H9 (cell line): Measurements from ENCODE around the gene ZMYM2. TPM values are rescaled to one million over a fixed set of nuclear protein-coding genes. Genes with fewer than 3 reads are reported as not detected.

Experiments used
- DNase-seq: peaks from one replicate; pipeline ENCODE4 v3.0.0-alpha.2; 2017
- H2AFZ ChIP-seq: one replicate; pipeline ENCODE4 v1.6.1; 2013; ENCODE audit warnings: mild to moderate bottlenecking, low read length, control low read depth, moderate library complexity
- H2AK5ac ChIP-seq: 2 replicates; pipeline ENCODE4 v1.6.1; 2013; ENCODE audit warnings: low read length, control low read depth, mixed read lengths; ENCODE audit not compliant: insufficient read length
- H2BK120ac ChIP-seq: one replicate; pipeline ENCODE4 v1.6.1; 2013; ENCODE audit warnings: low read depth, mild to moderate bottlenecking, low read length, control low read depth, inconsistent platforms; ENCODE audit not compliant: poor library complexity, severe bottlenecking
- H2BK12ac ChIP-seq: 2 replicates; pipeline ENCODE4 v1.6.1; 2013; ENCODE audit warnings: low read length, control low read depth, mixed read lengths, low read depth; ENCODE audit not compliant: insufficient read length
- H2BK15ac ChIP-seq: 2 replicates; pipeline ENCODE4 v1.6.1; 2013; ENCODE audit warnings: low read depth, low read length, control low read depth
- H2BK20ac ChIP-seq: one replicate; pipeline ENCODE4 v1.6.1; 2013; ENCODE audit warnings: low read depth, mild to moderate bottlenecking, low read length, control low read depth, inconsistent platforms; ENCODE audit not compliant: poor library complexity, severe bottlenecking
- H2BK5ac ChIP-seq: 2 replicates; pipeline ENCODE4 v1.6.1; 2013; ENCODE audit warnings: low read length, control low read depth, mixed read lengths; ENCODE audit not compliant: insufficient read length
- H3K14ac ChIP-seq: 2 replicates; pipeline ENCODE4 v1.6.1; 2013; ENCODE audit warnings: low read length, control low read depth; ENCODE audit not compliant: insufficient read depth
- H3K18ac ChIP-seq: 2 replicates; pipeline ENCODE4 v1.6.1; 2013; ENCODE audit warnings: low read depth, mild to moderate bottlenecking, mixed read lengths, low read length, control low read depth; ENCODE audit not compliant: insufficient read length
- H3K23ac ChIP-seq: 2 replicates; pipeline ENCODE4 v1.6.1; 2013; ENCODE audit warnings: low read length, control low read depth, mixed read lengths, low read depth; ENCODE audit not compliant: insufficient read length
- H3K23me2 ChIP-seq: 2 replicates; pipeline ENCODE4 v1.6.1; 2013; ENCODE audit warnings: low read depth, mild to moderate bottlenecking, mixed read lengths, low read length, control low read depth; ENCODE audit not compliant: insufficient read length, poor library complexity, severe bottlenecking
- H3K27ac ChIP-seq: 2 replicates; pipeline ENCODE4 v1.5.1; 2013; ENCODE audit warnings: low read length, control low read depth, mixed read lengths, low read depth; ENCODE audit not compliant: insufficient read length
- H3K27me3 ChIP-seq: 2 replicates; pipeline ENCODE4 v1.6.1; 2013; ENCODE audit warnings: low read length, control low read depth, inconsistent platforms; ENCODE audit not compliant: insufficient read depth
- H3K4ac ChIP-seq: 2 replicates; pipeline ENCODE4 v1.6.1; 2013; ENCODE audit warnings: low read depth, mild to moderate bottlenecking, control low read depth, inconsistent platforms, low read length, moderate library complexity
- H3K4me1 ChIP-seq: 2 replicates; pipeline ENCODE4 v1.6.1; 2013; ENCODE audit warnings: low read length, control low read depth, inconsistent platforms; ENCODE audit not compliant: insufficient read depth
- H3K4me2 ChIP-seq: 2 replicates; pipeline ENCODE4 v1.6.1; 2013; ENCODE audit warnings: low read length, control low read depth, mixed read lengths; ENCODE audit not compliant: insufficient read length, insufficient read depth
- H3K56ac ChIP-seq: 2 replicates; pipeline ENCODE4 v1.6.1; 2013; ENCODE audit warnings: low read depth, mild to moderate bottlenecking, mixed read lengths, low read length, control low read depth; ENCODE audit not compliant: insufficient read length
- H3K79me1 ChIP-seq: 2 replicates; pipeline ENCODE4 v1.6.1; 2013; ENCODE audit warnings: low read depth, mild to moderate bottlenecking, moderate library complexity, low read length, control low read depth, inconsistent platforms; ENCODE audit not compliant: insufficient read depth, poor library complexity, severe bottlenecking
- H3K79me2 ChIP-seq: 2 replicates; pipeline ENCODE4 v1.6.1; 2013; ENCODE audit warnings: low read length, control low read depth, inconsistent platforms; ENCODE audit not compliant: insufficient read depth
- H3K9ac ChIP-seq: 2 replicates; pipeline ENCODE4 v1.6.1; 2013; ENCODE audit warnings: low read length, control low read depth, mixed read lengths; ENCODE audit not compliant: insufficient read length; ENCODE audit errors: extremely low read depth
- H3K9me3 ChIP-seq: one replicate; pipeline ENCODE4 v1.6.1; 2013; ENCODE audit warnings: low read depth, low read length, inconsistent platforms; ENCODE audit not compliant: control insufficient read depth
- H3T11ph ChIP-seq: one replicate; pipeline ENCODE4 v1.6.1; 2013; ENCODE audit warnings: mild to moderate bottlenecking, low read length, control low read depth, inconsistent platforms
- H4K20me1 ChIP-seq: one replicate; pipeline ENCODE4 v1.6.1; 2013; ENCODE audit not compliant: control insufficient read depth, insufficient read length, insufficient read depth
- H4K5ac ChIP-seq: 2 replicates; pipeline ENCODE4 v1.6.1; 2013; ENCODE audit warnings: low read depth, mild to moderate bottlenecking, mixed read lengths, low read length, control low read depth; ENCODE audit not compliant: insufficient read length
- H4K8ac ChIP-seq: replicated peaks from 2 replicates; pipeline ENCODE4 v1.6.1; 2013; ENCODE audit warnings: low read length, control low read depth, mixed read lengths, low read depth; ENCODE audit not compliant: insufficient read length
- H4K91ac ChIP-seq: 2 replicates; pipeline ENCODE4 v1.6.1; 2013; ENCODE audit warnings: low read depth, mild to moderate bottlenecking, moderate library complexity, mixed read lengths, low read length, control low read depth; ENCODE audit not compliant: insufficient read length
- H3K27ac Mint-ChIP-seq, 3 experiments: 2 replicates in 2 of 3; 3 replicates in 1 of 3; pipeline ENCODE4 v1.8.0; 2020 to 2021; ENCODE audit warnings: mixed read lengths in 3 of 3, mild to moderate bottlenecking in 1 of 3, moderate library complexity in 1 of 3
- H3K27me3 Mint-ChIP-seq: 2 replicates; pipeline ENCODE4 v1.8.0; 2021; ENCODE audit warnings: low read depth, mild to moderate bottlenecking, moderate library complexity, mixed read lengths
- H3K36me3 Mint-ChIP-seq, 3 experiments: 2 replicates in 2 of 3; 3 replicates in 1 of 3; pipeline ENCODE4 v1.8.0; 2020 to 2021; ENCODE audit warnings: low read depth in 3 of 3, mixed read lengths in 3 of 3; ENCODE audit not compliant: insufficient read depth in 1 of 3
- H3K4me1 Mint-ChIP-seq, 2 experiments: 2 replicates each; pipeline ENCODE4 v1.8.0; 2020; ENCODE audit warnings: mixed read lengths in 2 of 2
- H3K4me3 Mint-ChIP-seq, 2 experiments: 2 replicates in 1 of 2; 3 replicates in 1 of 2; pipeline ENCODE4 v1.8.0; 2020 to 2021; ENCODE audit warnings: mild to moderate bottlenecking in 2 of 2, mixed read lengths in 2 of 2, moderate library complexity in 1 of 2
- H3K9me3 Mint-ChIP-seq, 2 experiments: 2 replicates in 1 of 2; 3 replicates in 1 of 2; pipeline ENCODE4 v1.8.0; 2020; ENCODE audit warnings: mild to moderate bottlenecking in 2 of 2, mixed read lengths in 2 of 2, moderate library complexity in 1 of 2
- CTCF ChIP-seq: fragments of 200-600 bp; sonication (generic); conservative IDR thresholded peaks from 3 replicates; pipeline ENCODE4 v1.8.0; 2021; ENCODE audit warnings: antibody characterized with exemption, mild to moderate bottlenecking
- WGBS: extraction: QIAGEN DNeasy Blood & Tissue Kit; methylation state at CpG from one replicate; pipeline ENCODE4 v1.1.7; 2013; ENCODE audit warnings: missing lambda C conversion rate, low lambda C conversion rate, mixed read lengths; ENCODE audit not compliant: insufficient read length; ENCODE audit errors: extremely low coverage; 5-methylcytosine and 5-hydroxymethylcytosine counted together
- total RNA-seq: library from RNA; stranded (reverse); gene quantifications from 2 replicates; pipeline ENCODE4 v1.2.1, GENCODE V29; 2021

Gene ZMYM2
- total RNA-seq, 1 experiment from 2014 or later: 173 TPM

- Histone ChIP-seq H3K18ac (no peak overlapping the region), H2BK15ac (no peak overlapping the region), H3T11ph (no peak overlapping the region), H2AK5ac (no peak overlapping the region), H3K27ac (no peak overlapping the region), H2BK12ac (no peak overlapping the region), H2AFZ (no peak overlapping the region), H4K91ac (no peak overlapping the region), H2BK5ac (no peak overlapping the region), H3K79me2 (peaks cover 7% of the 10 kb centered on the region; the same call in 1 of the 2 replicates), H3K23ac (no peak overlapping the region), H3K4me1 (no peaks in the 10 kb centered on the region), H3K14ac (no peak overlapping the region), H3K23me2 (peaks cover 6% of the 10 kb centered on the region), H2BK20ac (no peak overlapping the region), H3K79me1 (no peaks in the 10 kb centered on the region), H4K20me1 (no peaks in the 10 kb centered on the region), H4K8ac (no peak overlapping the region), H3K56ac (no peak overlapping the region), H3K9me3 (no peaks in the 10 kb centered on the region), H4K5ac (no peak overlapping the region), H3K9ac (no peak overlapping the region), H3K4ac (no peak overlapping the region), H2BK120ac (no peak overlapping the region), H3K4me2 (no peak overlapping the region), H3K27me3 (no peaks in the 10 kb centered on the region)
- no CpG with 5 or more reads among the region's 4 CpGs for WGBS
- peaks cover 0 to 6% of the 10 kb centered on the region in 2 experiments; a peak in 3 of 5 replicates for H3K9me3 Mint-ChIP-seq
- peaks cover 7 to 10% of the 10 kb centered on the region in 2 experiments for H3K4me1 Mint-ChIP-seq
- no peak for TF ChIP-seq CTCF
- DNase-seq: no peak
- no peak overlapping the region for H3K27ac Mint-ChIP-seq
- H3K36me3 Mint-ChIP-seq: peaks cover 8 to 13% (median 8%) of the 10 kb centered on the region in 3 experiments; a peak in 6 of 7 replicates
- H3K4me3 Mint-ChIP-seq: no peak overlapping the region; a peak in 1 of 5 replicates
- H3K27me3 Mint-ChIP-seq: peaks cover 3% of the 10 kb centered on the region
These were observed 2.5 kb upstream of the ZMYM2 start for GRCh38 chr13:19955873-19956559.
